Vagina (tissue), 2 donors: ENCODE results near the gene SF3B6. TPM values are rescaled to one million over a fixed set of nuclear protein-coding genes. Genes with fewer than 3 reads are reported as not detected.

Source experiments
- DNase-seq, 2 donors: peaks; one replicate each; pipeline ENCODE4 v3.0.0-alpha.2; 2017; ENCODE audit errors: extremely low spot score in 2 of 2
- H3K27ac ChIP-seq: fragments of 200-600 bp; sonication (generic); one replicate; pipeline ENCODE4 v1.5.1; 2019
- H3K27me3 ChIP-seq: fragments of 200-600 bp; sonication (generic); one replicate; pipeline ENCODE4 v1.5.1; 2019
- H3K36me3 ChIP-seq, 2 donors: fragments of 200-600 bp; sonication (generic); one replicate each; pipeline ENCODE4 v1.5.1; 2017 to 2019
- H3K4me1 ChIP-seq: fragments of 200-600 bp; sonication (generic); one replicate; pipeline ENCODE4 v1.5.1; 2019
- H3K4me3 ChIP-seq, 2 donors: fragments of 200-600 bp; sonication (generic); 1 replicate in 1 of 2; 2 replicates in 1 of 2; pipeline ENCODE4 v1.5.1; 2016 to 2019
- H3K9me3 ChIP-seq: fragments of 200-600 bp; sonication (generic); one replicate; pipeline ENCODE4 v1.5.1; 2019
- POLR2A ChIP-seq, 2 donors: fragments of 450-650 bp; IDR thresholded peaks; one replicate each; pipeline ENCODE4 v1.6.1; 2017; ENCODE audit warnings: antibody characterized with exemption in 2 of 2, mild to moderate bottlenecking in 2 of 2, moderate library complexity in 2 of 2
- POLR2AphosphoS5 ChIP-seq, 2 donors: sonication (generic); formaldehyde crosslinking; IDR thresholded peaks; one replicate each; pipeline ENCODE4 v1.9.0; 2017; ENCODE audit warnings: antibody characterized with exemption in 2 of 2, mild to moderate bottlenecking in 2 of 2, low read depth in 1 of 2; ENCODE audit not compliant: insufficient read depth in 1 of 2
- intact Hi-C: fragments of 100-400 bp; cut with DNase I; formaldehyde crosslinking; loops from one replicate; pipeline ENCODE4 v1.15.1; 2023
- total RNA-seq: library from RNA; depleted of rRNA; stranded (reverse); fragments of >200 nt; gene quantifications from one replicate; pipeline ENCODE4 v1.2.3, GENCODE V29; 2016
- TF ChIP-seq, protein P1 (sequence below), 3 experiments: fragments of 450-650 bp in 2 of 3; fragments of 200-600 bp in 1 of 3; sonication (generic) in 1 of 3; IDR thresholded peaks; one replicate each; pipeline ENCODE4 v1.5.1; 2017 to 2019; ENCODE audit warnings: antibody characterized with exemption in 3 of 3, mild to moderate bottlenecking in 2 of 3, moderate library complexity in 2 of 3

Gene SF3B6
- total RNA-seq, 1 donor from 2014 or later, result 82.3 TPM

- no peaks in the 10 kb centered on the region for H3K36me3 ChIP-seq
- H3K4me3 ChIP-seq, result no peak overlapping the region
- TF ChIP-seq, protein P1, sequence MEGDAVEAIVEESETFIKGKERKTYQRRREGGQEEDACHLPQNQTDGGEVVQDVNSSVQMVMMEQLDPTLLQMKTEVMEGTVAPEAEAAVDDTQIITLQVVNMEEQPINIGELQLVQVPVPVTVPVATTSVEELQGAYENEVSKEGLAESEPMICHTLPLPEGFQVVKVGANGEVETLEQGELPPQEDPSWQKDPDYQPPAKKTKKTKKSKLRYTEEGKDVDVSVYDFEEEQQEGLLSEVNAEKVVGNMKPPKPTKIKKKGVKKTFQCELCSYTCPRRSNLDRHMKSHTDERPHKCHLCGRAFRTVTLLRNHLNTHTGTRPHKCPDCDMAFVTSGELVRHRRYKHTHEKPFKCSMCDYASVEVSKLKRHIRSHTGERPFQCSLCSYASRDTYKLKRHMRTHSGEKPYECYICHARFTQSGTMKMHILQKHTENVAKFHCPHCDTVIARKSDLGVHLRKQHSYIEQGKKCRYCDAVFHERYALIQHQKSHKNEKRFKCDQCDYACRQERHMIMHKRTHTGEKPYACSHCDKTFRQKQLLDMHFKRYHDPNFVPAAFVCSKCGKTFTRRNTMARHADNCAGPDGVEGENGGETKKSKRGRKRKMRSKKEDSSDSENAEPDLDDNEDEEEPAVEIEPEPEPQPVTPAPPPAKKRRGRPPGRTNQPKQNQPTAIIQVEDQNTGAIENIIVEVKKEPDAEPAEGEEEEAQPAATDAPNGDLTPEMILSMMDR (IDR thresholded peaks at IDR 0.05), result no peak
- no peak for TF ChIP-seq POLR2AphosphoS5 (IDR thresholded peaks at IDR 0.05; ENCODE audit: insufficient read depth in 1 of 2, low read depth in 1 of 2)
- TF ChIP-seq POLR2A (IDR thresholded peaks at IDR 0.05), result no peak
- DNase-seq, result no peak
- no peaks in the 10 kb centered on the region for H3K9me3 ChIP-seq
- H3K4me1 ChIP-seq, result peaks cover 23% of the 10 kb centered on the region
- H3K27ac ChIP-seq, result no peak overlapping the region
- intact Hi-C loops, result no loop called here
- no peaks in the 10 kb centered on the region for H3K27me3 ChIP-seq
These were observed 45.3 kb upstream of the SF3B6 start for GRCh38 chr2:24121469-24121868.

GRCh38 chr2:24121066-24121465 is 44.9 kb upstream of the SF3B6 start:
- H3K27ac ChIP-seq, result no peak overlapping the region
- no peaks in the 10 kb centered on the region for H3K9me3 ChIP-seq
- TF ChIP-seq POLR2AphosphoS5 (IDR thresholded peaks at IDR 0.05; ENCODE audit: insufficient read depth in 1 of 2, low read depth in 1 of 2), result no peak
- no peak for TF ChIP-seq POLR2A (IDR thresholded peaks at IDR 0.05)
- TF ChIP-seq, protein P1 (IDR thresholded peaks at IDR 0.05), result no peak
- H3K27me3 ChIP-seq, result no peaks in the 10 kb centered on the region
- H3K36me3 ChIP-seq, result no peaks in the 10 kb centered on the region
- DNase-seq, result no peak
- peaks cover 23% of the 10 kb centered on the region for H3K4me1 ChIP-seq
- no peak overlapping the region for H3K4me3 ChIP-seq
- intact Hi-C loops, result no loop called here

- Histone ChIP-seq H3K4me1 (peaks cover 6% of the 10 kb centered on the region), H3K36me3 (no peaks in the 10 kb centered on the region), H3K9me3 (no peaks in the 10 kb centered on the region), H3K4me3 (no peak overlapping the region), H3K27me3 (no peaks in the 10 kb centered on the region), H3K27ac (no peak overlapping the region)
- TF ChIP-seq, protein P1 (IDR thresholded peaks at IDR 0.05), result no peak
- TF ChIP-seq POLR2A (IDR thresholded peaks at IDR 0.05) (no peak), POLR2AphosphoS5 (IDR thresholded peaks at IDR 0.05; ENCODE audit: insufficient read depth in 1 of 2, low read depth in 1 of 2) (no peak)
- intact Hi-C loops, result no loop called here
- DNase-seq, result no peak
These were observed 41.8 kb upstream of the SF3B6 start for GRCh38 chr2:24117902-24118301.

GRCh38 chr2:24115057-24115456 is 38.9 kb upstream of the SF3B6 start:
- no peaks in the 10 kb centered on the region for H3K27me3 ChIP-seq
- no peaks in the 10 kb centered on the region for H3K4me1 ChIP-seq
- H3K27ac ChIP-seq, result no peak overlapping the region
- no peak overlapping the region for H3K4me3 ChIP-seq
- H3K9me3 ChIP-seq, result no peaks in the 10 kb centered on the region
- no peak for DNase-seq
- no peaks in the 10 kb centered on the region for H3K36me3 ChIP-seq
- intact Hi-C loops, result no loop called here
- TF ChIP-seq POLR2A (IDR thresholded peaks at IDR 0.05), result no peak
- TF ChIP-seq POLR2AphosphoS5 (IDR thresholded peaks at IDR 0.05; ENCODE audit: insufficient read depth in 1 of 2, low read depth in 1 of 2), result no peak
- TF ChIP-seq, protein P1 (IDR thresholded peaks at IDR 0.05), result no peak

- intact Hi-C loops, result no loop called here
- H3K4me3 ChIP-seq, result no peak overlapping the region
- DNase-seq, result no peak
- H3K4me1 ChIP-seq, result no peaks in the 10 kb centered on the region
- H3K27ac ChIP-seq, result no peak overlapping the region
- H3K36me3 ChIP-seq, result no peaks in the 10 kb centered on the region
- TF ChIP-seq, protein P1 (IDR thresholded peaks at IDR 0.05), result no peak
- no peak for TF ChIP-seq POLR2AphosphoS5 (IDR thresholded peaks at IDR 0.05; ENCODE audit: insufficient read depth in 1 of 2, low read depth in 1 of 2)
- TF ChIP-seq POLR2A (IDR thresholded peaks at IDR 0.05), result no peak
- H3K27me3 ChIP-seq, result no peaks in the 10 kb centered on the region
- no peaks in the 10 kb centered on the region for H3K9me3 ChIP-seq
These were observed 35.3 kb upstream of the SF3B6 start for GRCh38 chr2:24111407-24111901.
